Gastrocnemius medialis (tissue), 4 donors: ENCODE data around the gene MTR. TPM values are rescaled to one million over a fixed set of nuclear protein-coding genes. Genes with fewer than 3 reads are reported as not detected.

ENCODE experiments used
- ATAC-seq, 2 donors: fragments of 150-250 bp; one replicate each; pipeline ENCODE4 v1.9.1; 2016
- DNase-seq, 2 donors: peaks; one replicate each; pipeline ENCODE4 v3.0.0-alpha.2; 2019
- H3K27ac ChIP-seq, 4 donors: fragments of 200-600 bp; sonication (generic); 1 replicate in 1 of 4; 2 replicates in 3 of 4; pipeline ENCODE4 v1.5.1; 2016 to 2018; ENCODE audit warnings: mild to moderate bottlenecking in 2 of 4, moderate library complexity in 1 of 4
- H3K27me3 ChIP-seq, 3 donors: fragments of 200-600 bp; sonication (generic) in 2 of 3; 1 replicate in 1 of 3; 2 replicates in 2 of 3; pipeline versions ENCODE4 v1.5.1 to v1.6.0; 2016 to 2019; ENCODE audit warnings: mild to moderate bottlenecking in 1 of 3, moderate library complexity in 1 of 3
- H3K36me3 ChIP-seq, 2 donors: fragments of 200-600 bp; sonication (generic) in 1 of 2; one replicate each; pipeline ENCODE4 v1.5.1; 2017 to 2018
- H3K4me1 ChIP-seq, 2 donors: fragments of 200-600 bp; sonication (generic) in 1 of 2; one replicate each; pipeline ENCODE4 v1.5.1; 2016 to 2017; ENCODE audit warnings: mild to moderate bottlenecking in 2 of 2
- H3K4me3 ChIP-seq, 4 donors: fragments of 200-600 bp; sonication (generic) in 3 of 4; 1 replicate in 1 of 4; 2 replicates in 3 of 4; pipeline ENCODE4 v1.5.1; 2016 to 2019; ENCODE audit warnings: mild to moderate bottlenecking in 2 of 4
- H3K9me3 ChIP-seq, 3 donors: fragments of 200-600 bp; sonication (generic) in 2 of 3; 1 replicate in 1 of 3; 2 replicates in 2 of 3; pipeline ENCODE4 v1.5.1; 2016 to 2019
- POLR2A ChIP-seq, 2 donors: fragments of 450-650 bp; IDR thresholded peaks; one replicate each; pipeline ENCODE4 v1.6.1; 2017; ENCODE audit warnings: antibody characterized with exemption in 2 of 2, mild to moderate bottlenecking in 2 of 2, moderate library complexity in 2 of 2
- in situ Hi-C, 4 donors: fragments of 200-750 bp; cut with MboI; loops; one replicate each; pipeline versions ENCODE4 v1.15.0 to v1.8.0; 2017; ENCODE audit warnings: low sequenced_read_pairs in 4 of 4
- intact Hi-C: fragments of 100-400 bp; cut with DNase I; formaldehyde crosslinking; loops from one replicate; pipeline ENCODE4 v1.15.1; 2023; ENCODE audit warnings: low total_unique reads
- total RNA-seq, 4 donors: library from RNA; depleted of rRNA; stranded (reverse); fragments of >200 nt; gene quantifications; one replicate each; pipeline versions ENCODE4 v1.1.0 to v1.2.3, GENCODE V29; 2016
- TF ChIP-seq, protein P1 (sequence below), 5 experiments: fragments of 450-650 bp in 3 of 5; fragments of 200-600 bp in 2 of 5; sonication (generic) in 2 of 5; IDR thresholded peaks in 4 of 5; conservative IDR thresholded peaks in 1 of 5; 1 replicate in 4 of 5; 2 replicates in 1 of 5; pipeline ENCODE4 v1.5.1; 2016 to 2019; ENCODE audit warnings: antibody characterized with exemption in 5 of 5, mild to moderate bottlenecking in 3 of 5, moderate library complexity in 3 of 5

MTR gene
- total RNA-seq, 4 donors from 2014 or later, result 23.0 to 46.3 (median 29.1) TPM

DNA sequence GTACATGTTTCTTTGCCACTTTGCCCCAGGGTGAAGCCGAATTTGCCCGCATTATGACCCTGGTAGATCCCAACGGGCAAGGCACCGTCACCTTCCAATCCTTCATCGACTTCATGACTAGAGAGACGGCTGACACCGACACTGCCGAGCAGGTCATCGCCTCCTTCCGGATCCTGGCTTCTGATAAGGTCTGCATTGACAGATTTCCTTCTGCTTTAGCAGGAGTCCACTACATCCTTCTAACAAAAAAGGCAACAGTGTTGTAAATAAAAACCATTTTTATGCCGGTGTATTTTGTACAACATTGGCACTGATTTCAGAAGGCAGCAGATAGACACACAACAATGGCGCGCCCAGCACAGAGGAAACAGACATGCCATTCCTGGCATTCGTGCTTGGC is 34.1 kb upstream of the MTR start:
- Histone ChIP-seq H3K9me3 (no peaks in the 10 kb centered on the region), H3K27ac (peak overlapping the region in 2 of 4 donors; percentile 45 to 46), H3K4me1 (peaks cover 0 to 4% of the 10 kb centered on the region in 2 donors), H3K27me3 (no peaks in the 10 kb centered on the region), H3K4me3 (no peak overlapping the region), H3K36me3 (peaks cover 4 to 72% of the 10 kb centered on the region in 2 donors)
- in situ Hi-C loops (no loop called here), intact Hi-C loops (no loop called here)
- DNase-seq (no peak), ATAC-seq (no peak)
- no peak for TF ChIP-seq POLR2A (IDR thresholded peaks at IDR 0.05)
- TF ChIP-seq, protein P1, sequence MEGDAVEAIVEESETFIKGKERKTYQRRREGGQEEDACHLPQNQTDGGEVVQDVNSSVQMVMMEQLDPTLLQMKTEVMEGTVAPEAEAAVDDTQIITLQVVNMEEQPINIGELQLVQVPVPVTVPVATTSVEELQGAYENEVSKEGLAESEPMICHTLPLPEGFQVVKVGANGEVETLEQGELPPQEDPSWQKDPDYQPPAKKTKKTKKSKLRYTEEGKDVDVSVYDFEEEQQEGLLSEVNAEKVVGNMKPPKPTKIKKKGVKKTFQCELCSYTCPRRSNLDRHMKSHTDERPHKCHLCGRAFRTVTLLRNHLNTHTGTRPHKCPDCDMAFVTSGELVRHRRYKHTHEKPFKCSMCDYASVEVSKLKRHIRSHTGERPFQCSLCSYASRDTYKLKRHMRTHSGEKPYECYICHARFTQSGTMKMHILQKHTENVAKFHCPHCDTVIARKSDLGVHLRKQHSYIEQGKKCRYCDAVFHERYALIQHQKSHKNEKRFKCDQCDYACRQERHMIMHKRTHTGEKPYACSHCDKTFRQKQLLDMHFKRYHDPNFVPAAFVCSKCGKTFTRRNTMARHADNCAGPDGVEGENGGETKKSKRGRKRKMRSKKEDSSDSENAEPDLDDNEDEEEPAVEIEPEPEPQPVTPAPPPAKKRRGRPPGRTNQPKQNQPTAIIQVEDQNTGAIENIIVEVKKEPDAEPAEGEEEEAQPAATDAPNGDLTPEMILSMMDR (IDR thresholded peaks at IDR 0.05 in 4 of 5, conservative IDR thresholded peaks at IDR 0.05 in 1 of 5), result no peak

DNA sequence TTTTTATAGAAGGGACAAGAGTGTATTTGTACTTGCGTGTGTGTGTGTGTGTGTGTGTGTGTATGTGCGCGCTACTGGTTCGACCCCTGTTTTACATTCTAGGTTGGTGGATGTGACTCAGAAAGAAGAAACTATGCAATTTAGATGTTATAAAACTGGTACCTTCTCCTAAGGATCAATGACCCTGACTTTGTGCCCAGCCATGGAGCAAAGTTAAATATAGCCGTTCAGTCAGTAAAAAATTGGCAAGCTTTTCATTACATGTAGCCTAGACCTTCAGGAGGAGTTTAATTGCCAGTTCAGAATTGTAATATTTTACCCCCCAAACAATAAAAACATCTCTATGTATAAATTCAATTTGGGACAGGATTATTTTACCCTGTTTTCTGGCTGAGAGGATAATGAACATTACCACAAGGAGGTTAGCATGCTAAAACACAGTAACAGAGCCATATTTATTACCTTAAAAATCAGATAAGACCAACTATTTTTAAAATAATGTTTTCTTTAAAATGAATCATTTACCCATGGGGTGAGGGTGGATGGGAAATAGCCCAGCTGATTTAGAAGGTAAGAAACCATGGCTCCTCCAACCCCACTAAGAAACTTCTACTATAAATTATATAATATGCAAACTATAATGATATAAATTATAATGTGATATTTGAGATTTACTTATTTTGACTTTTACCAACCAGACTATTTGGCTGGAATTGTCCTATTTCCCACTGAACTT is 33.5 kb upstream of the MTR start:
- Histone ChIP-seq H3K36me3 (peaks cover 4 to 72% of the 10 kb centered on the region in 2 donors), H3K4me3 (no peak overlapping the region), H3K9me3 (no peaks in the 10 kb centered on the region), H3K27ac (no peak overlapping the region), H3K4me1 (peaks cover 0 to 4% of the 10 kb centered on the region in 2 donors), H3K27me3 (no peaks in the 10 kb centered on the region)
- TF ChIP-seq, protein P1 (IDR thresholded peaks at IDR 0.05 in 4 of 5, conservative IDR thresholded peaks at IDR 0.05 in 1 of 5), result no peak
- TF ChIP-seq POLR2A (IDR thresholded peaks at IDR 0.05), result no peak
- intact Hi-C loops (no loop called here), in situ Hi-C loops (no loop called here)
- DNase-seq, result no peak
- no peak for ATAC-seq

DNA sequence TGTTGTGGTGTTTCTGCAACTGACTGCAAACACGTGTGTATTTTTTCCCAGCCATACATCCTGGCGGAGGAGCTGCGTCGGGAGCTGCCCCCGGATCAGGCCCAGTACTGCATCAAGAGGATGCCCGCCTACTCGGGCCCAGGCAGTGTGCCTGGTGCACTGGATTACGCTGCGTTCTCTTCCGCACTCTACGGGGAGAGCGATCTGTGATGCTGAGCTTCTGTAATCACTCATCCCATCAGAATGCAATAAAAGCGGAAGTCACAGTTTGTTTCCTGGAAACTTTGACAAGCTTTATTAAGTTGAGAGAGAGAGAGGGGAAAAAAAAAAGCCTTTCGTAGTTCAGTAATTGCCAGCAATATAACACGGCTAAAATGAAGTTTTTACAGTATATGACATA is 32.7 kb upstream of the MTR start:
- peaks cover 0 to 4% of the 10 kb centered on the region in 2 donors for H3K4me1 ChIP-seq
- DNase-seq, result no peak
- H3K9me3 ChIP-seq, result no peaks in the 10 kb centered on the region
- peaks cover 4 to 68% of the 10 kb centered on the region in 2 donors for H3K36me3 ChIP-seq
- in situ Hi-C loops (no loop called here), intact Hi-C loops (no loop called here)
- TF ChIP-seq, protein P1 (IDR thresholded peaks at IDR 0.05 in 4 of 5, conservative IDR thresholded peaks at IDR 0.05 in 1 of 5), result no peak
- no peak for TF ChIP-seq POLR2A (IDR thresholded peaks at IDR 0.05)
- H3K27ac ChIP-seq, result no peak overlapping the region
- no peak overlapping the region for H3K4me3 ChIP-seq
- no peak for ATAC-seq
- no peaks in the 10 kb centered on the region for H3K27me3 ChIP-seq

DNA sequence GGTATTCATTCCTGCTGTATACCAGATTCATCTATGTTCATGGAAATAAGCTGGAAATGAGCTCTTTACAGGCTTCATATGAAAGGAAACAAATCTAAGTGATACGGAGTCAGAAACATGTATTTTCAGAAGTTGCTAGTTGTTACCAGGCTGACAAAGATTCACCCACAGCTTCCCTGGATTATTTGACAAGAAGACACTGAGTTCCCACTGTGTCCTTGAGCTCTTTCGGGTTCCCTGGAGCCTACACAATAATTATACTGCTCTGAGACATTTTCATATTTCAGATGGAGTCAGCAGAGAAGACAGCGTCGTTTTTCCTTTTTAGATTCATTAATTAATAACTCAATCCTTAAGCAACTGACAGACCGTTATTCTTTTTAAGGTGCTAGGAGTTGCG is 29.3 kb upstream of the MTR start:
- Histone ChIP-seq H3K27me3 (no peaks in the 10 kb centered on the region), H3K27ac (peak overlapping the region in 2 of 4 donors; percentile 1 to 18), H3K4me1 (no peaks in the 10 kb centered on the region), H3K4me3 (no peak overlapping the region), H3K36me3 (peaks cover 4 to 39% of the 10 kb centered on the region in 2 donors), H3K9me3 (no peaks in the 10 kb centered on the region)
- ATAC-seq, result no peak
- intact Hi-C loops, result no loop called here
- no peak for DNase-seq
- in situ Hi-C loops, result no loop called here
- TF ChIP-seq POLR2A (IDR thresholded peaks at IDR 0.05), result no peak
- TF ChIP-seq, protein P1 (IDR thresholded peaks at IDR 0.05 in 4 of 5, conservative IDR thresholded peaks at IDR 0.05 in 1 of 5), result no peak
